ENCODE results near the gene KLHL4. TPM values are rescaled to one million over a fixed set of nuclear protein-coding genes. Genes with fewer than 3 reads are reported as not detected.
"Not testable (repeated sequence)": the region's sequence is repeated elsewhere in the genome, so short reads cannot be mapped to it uniquely, and the experiment has no call there.

Gene KLHL4
- total RNA-seq, 2 donors from 2014 or later = 0.15 to 0.58 TPM

DNA sequence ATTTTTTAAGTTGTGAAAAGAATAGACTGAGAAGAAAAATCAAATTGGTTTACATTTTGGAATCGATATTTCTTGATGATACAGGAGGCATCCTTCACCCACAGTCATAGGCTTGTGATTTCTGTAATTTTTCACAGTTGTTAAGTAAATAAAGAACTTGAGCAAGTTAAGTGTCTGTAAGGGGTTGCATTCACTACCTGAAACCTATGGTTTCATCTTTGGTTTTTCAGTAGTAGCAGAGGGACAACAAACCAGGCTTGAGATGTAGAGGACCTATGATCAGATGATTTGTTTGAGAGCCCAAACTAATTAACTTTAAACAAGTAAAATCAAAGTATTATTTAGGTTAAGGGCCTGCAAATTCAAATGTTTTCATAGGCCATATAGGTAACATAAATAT is 175.6 kb downstream of the KLHL4 start:
- no peak for DNase-seq
- intact Hi-C loops (cut with DNase I) = no loop called here
- H3K27ac ChIP-seq = no peak overlapping the region
- TF ChIP-seq CTCF (IDR thresholded peaks at IDR 0.05) = no peak
- H3K4me3 ChIP-seq = no peak overlapping the region
- H3K9ac ChIP-seq (ENCODE audit: low read depth in 2 of 2, low read length in 2 of 2) = no peak overlapping the region
- no peaks in the 10 kb centered on the region for H3K36me3 ChIP-seq
- H3K27me3 ChIP-seq = no peaks in the 10 kb centered on the region
- H3K4me1 ChIP-seq = no peaks in the 10 kb centered on the region
- H3K9me3 ChIP-seq = no peaks in the 10 kb centered on the region

DNA sequence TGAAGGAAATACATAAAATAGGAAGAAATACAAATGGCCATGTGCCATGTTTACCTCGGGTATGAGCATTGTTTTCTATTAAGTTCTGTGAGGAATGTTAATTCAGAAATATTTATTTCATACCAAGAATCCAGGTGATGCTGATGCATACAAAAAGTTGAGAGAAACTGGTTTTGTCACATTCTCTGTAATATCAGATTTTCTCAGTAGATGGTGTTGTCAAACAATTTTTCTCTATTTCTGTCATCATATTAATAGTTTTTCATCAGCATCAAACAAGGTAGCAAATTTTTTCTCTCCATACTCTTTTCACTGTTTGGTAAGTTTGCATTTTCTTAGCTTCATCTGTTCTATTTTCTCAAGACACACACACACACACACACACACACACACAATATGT is 179.8 kb downstream of the KLHL4 start:
- intact Hi-C loops (cut with DNase I) = no loop called here
- H3K9me3 ChIP-seq = no peaks in the 10 kb centered on the region
- no peaks in the 10 kb centered on the region for H3K27me3 ChIP-seq
- no peak for TF ChIP-seq CTCF (IDR thresholded peaks at IDR 0.05)
- no peaks in the 10 kb centered on the region for H3K36me3 ChIP-seq
- no peak overlapping the region for H3K4me3 ChIP-seq
- H3K9ac ChIP-seq (ENCODE audit: low read depth in 2 of 2, low read length in 2 of 2) = no peak overlapping the region
- no peak for DNase-seq
- H3K27ac ChIP-seq = no peak overlapping the region
- no peaks in the 10 kb centered on the region for H3K4me1 ChIP-seq

- intact Hi-C loops (cut with DNase I) = no loop called here
- H3K4me1 ChIP-seq = no peaks in the 10 kb centered on the region
These were observed 185.2 kb downstream of the KLHL4 start for GRCh38 chrX:87702795-87703194.

GRCh38 chrX:87703469-87703868 is 185.9 kb downstream of the KLHL4 start:
- H3K4me3 ChIP-seq; H3K4me1 ChIP-seq; H3K27me3 ChIP-seq; H3K9ac ChIP-seq (ENCODE audit: low read depth in 2 of 2, low read length in 2 of 2); H3K27ac ChIP-seq; H3K36me3 ChIP-seq; DNase-seq; intact Hi-C loops (cut with DNase I); H3K9me3 ChIP-seq: not testable (repeated sequence)

More at GRCh38 chrX:87702795-87703194, 185.2 kb downstream of the KLHL4 start:
- H3K4me3 ChIP-seq = no peak overlapping the region
- TF ChIP-seq CTCF (IDR thresholded peaks at IDR 0.05) = no peak
- no peak for DNase-seq
- H3K27ac ChIP-seq = no peak overlapping the region
- H3K36me3 ChIP-seq = no peaks in the 10 kb centered on the region
- H3K9me3 ChIP-seq = no peaks in the 10 kb centered on the region
- no peak overlapping the region for H3K9ac ChIP-seq (ENCODE audit: low read depth in 2 of 2, low read length in 2 of 2)
- no peaks in the 10 kb centered on the region for H3K27me3 ChIP-seq

GRCh38 chrX:87706134-87706533 is 188.5 kb downstream of the KLHL4 start:
- no peaks in the 10 kb centered on the region for H3K9me3 ChIP-seq
- H3K36me3 ChIP-seq = no peaks in the 10 kb centered on the region
- intact Hi-C loops (cut with DNase I) = no loop called here
- no peak for TF ChIP-seq CTCF (IDR thresholded peaks at IDR 0.05)
- H3K27ac ChIP-seq = no peak overlapping the region
- no peaks in the 10 kb centered on the region for H3K27me3 ChIP-seq
- DNase-seq = no peak
- no peaks in the 10 kb centered on the region for H3K4me1 ChIP-seq
- no peak overlapping the region for H3K9ac ChIP-seq (ENCODE audit: low read depth in 2 of 2, low read length in 2 of 2)
- no peak overlapping the region for H3K4me3 ChIP-seq

- no peak for TF ChIP-seq CTCF (IDR thresholded peaks at IDR 0.05)
- Histone ChIP-seq H3K9me3 (no peaks in the 10 kb centered on the region), H3K27me3 (no peaks in the 10 kb centered on the region), H3K27ac (no peak overlapping the region), H3K36me3 (no peaks in the 10 kb centered on the region), H3K4me3 (no peak overlapping the region), H3K4me1 (no peaks in the 10 kb centered on the region), H3K9ac (ENCODE audit: low read depth in 2 of 2, low read length in 2 of 2) (no peak overlapping the region)
- DNase-seq = no peak
- intact Hi-C loops (cut with DNase I) = no loop called here
These were observed 193.0 kb downstream of the KLHL4 start for GRCh38 chrX:87710580-87710979.
